ENCODE measurements around the gene AFAP1L1.

DNA sequence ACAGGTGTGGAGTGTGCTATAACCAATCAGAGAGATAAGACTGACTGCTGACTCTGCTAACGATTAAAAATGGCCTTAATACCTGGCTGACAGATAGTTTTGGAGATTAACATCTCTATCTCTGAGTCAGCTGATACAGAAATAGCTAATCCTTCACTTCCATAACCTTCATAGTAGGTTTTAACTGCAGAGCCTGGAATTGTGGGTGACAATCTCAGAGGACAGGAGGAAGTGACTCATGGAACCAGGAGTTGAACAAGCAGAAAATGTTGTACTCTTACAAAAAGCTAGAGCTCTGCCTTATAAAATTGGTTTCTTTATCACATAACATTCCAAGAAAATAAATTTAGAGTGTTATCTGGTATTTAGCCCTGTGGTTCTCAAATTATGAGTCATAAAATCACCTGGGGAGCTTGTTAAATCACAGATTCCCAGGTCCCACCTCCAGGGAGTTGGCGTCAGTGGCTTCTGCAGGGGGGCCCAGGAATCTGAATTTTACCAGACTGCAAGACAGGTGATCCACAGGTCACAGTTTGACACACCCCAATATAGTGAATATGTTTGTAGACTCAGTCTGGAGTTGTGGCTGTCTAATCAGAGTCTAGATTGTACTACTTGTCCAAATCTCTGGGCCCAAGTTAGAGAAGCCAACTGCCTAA, 44.4 kb upstream of the AFAP1L1 start:
- TF ChIP-seq ZNF384 (IDR thresholded peaks at IDR 0.05) (no peak), BHLHE40 (IDR thresholded peaks at IDR 0.05; ENCODE audit: borderline replicate concordance) (no peak)
